GM23338 (cell line): ENCODE measurements around the gene TENM3. TPM values are rescaled to one million over a fixed set of nuclear protein-coding genes. Genes with fewer than 3 reads are reported as not detected.

Experiments used
- ATAC-seq: fragments of 200-7000 bp; cut with Tn5 transposase; 3 replicates; pipeline ENCODE4 v1.9.1; 2020
- DNase-seq: peaks from one replicate; pipeline ENCODE4 v3.0.0-alpha.2; 2015; ENCODE audit warnings: low spot score
- H2AFZ ChIP-seq: fragments of 200-600 bp; sonication (generic); 2 replicates; pipeline ENCODE4 v1.8.0; 2016; ENCODE audit warnings: antibody characterized with exemption, mild to moderate bottlenecking, moderate library complexity
- H3F3A ChIP-seq: fragments of 200-600 bp; sonication (generic); replicated peaks from 2 replicates; pipeline ENCODE4 v1.8.0; 2017; ENCODE audit warnings: antibody characterized with exemption, mixed run types, low read depth
- H3K27ac ChIP-seq: fragments of 200-600 bp; sonication (generic); 2 replicates; pipeline ENCODE4 v1.6.1; 2016; ENCODE audit warnings: low read depth
- H3K27me3 ChIP-seq: fragments of 200-600 bp; sonication (generic); 2 replicates; pipeline ENCODE4 v1.8.0; 2016; ENCODE audit warnings: mild to moderate bottlenecking, mixed run types, moderate library complexity; ENCODE audit not compliant: insufficient read depth
- H3K36me3 ChIP-seq: fragments of 200-600 bp; sonication (generic); 2 replicates; pipeline ENCODE4 v1.8.0; 2016; ENCODE audit warnings: mild to moderate bottlenecking; ENCODE audit not compliant: insufficient read depth
- H3K4me1 ChIP-seq: fragments of 200-600 bp; sonication (generic); 2 replicates; pipeline ENCODE4 v1.8.0; 2016; ENCODE audit warnings: mild to moderate bottlenecking, moderate library complexity; ENCODE audit not compliant: insufficient read depth
- H3K4me2 ChIP-seq: fragments of 200-600 bp; sonication (generic); 2 replicates; pipeline ENCODE4 v1.7.1; 2017; ENCODE audit warnings: mixed run types
- H3K4me3 ChIP-seq: fragments of 200-600 bp; sonication (generic); 2 replicates; pipeline ENCODE4 v1.6.1; 2016; ENCODE audit warnings: mixed run types
- H3K79me2 ChIP-seq: fragments of 200-600 bp; sonication (generic); replicated peaks from 2 replicates; pipeline ENCODE4 v1.8.0; 2017; ENCODE audit warnings: mild to moderate bottlenecking; ENCODE audit not compliant: insufficient read depth
- H3K9me2 ChIP-seq: fragments of 200-600 bp; sonication (generic); 2 replicates; pipeline ENCODE4 v1.8.0; 2017; ENCODE audit not compliant: insufficient read depth
- H4K20me1 ChIP-seq: fragments of 200-600 bp; sonication (generic); replicated peaks from 2 replicates; pipeline ENCODE4 v1.8.0; 2017; ENCODE audit warnings: mild to moderate bottlenecking; ENCODE audit not compliant: insufficient read depth
- H3K27ac Mint-ChIP-seq: 2 replicates; pipeline ENCODE4 v1.8.0; 2020; ENCODE audit warnings: inconsistent platforms, mild to moderate bottlenecking, moderate library complexity, mixed read lengths
- H3K27me3 Mint-ChIP-seq: 3 replicates; pipeline ENCODE4 v1.8.0; 2022; ENCODE audit warnings: low read depth, mild to moderate bottlenecking, moderate library complexity, mixed read lengths, inconsistent platforms; ENCODE audit not compliant: insufficient read depth, poor library complexity
- H3K36me3 Mint-ChIP-seq: 3 replicates; pipeline ENCODE4 v1.8.0; 2021; ENCODE audit warnings: low read depth, mild to moderate bottlenecking, inconsistent platforms, moderate library complexity, mixed read lengths
- H3K4me1 Mint-ChIP-seq: 3 replicates; pipeline ENCODE4 v1.8.0; 2020; ENCODE audit warnings: mild to moderate bottlenecking, inconsistent platforms, mixed read lengths
- H3K4me3 Mint-ChIP-seq: 3 replicates; pipeline ENCODE4 v1.8.0; 2021; ENCODE audit warnings: moderate library complexity, mild to moderate bottlenecking, inconsistent platforms, mixed read lengths
- H3K9me3 Mint-ChIP-seq: 3 replicates; pipeline ENCODE4 v1.8.0; 2020; ENCODE audit warnings: moderate library complexity, mild to moderate bottlenecking, inconsistent platforms, mixed read lengths
- EZH2phosphoT487 ChIP-seq: fragments of 200-600 bp; sonication (generic); IDR thresholded peaks from one replicate; pipeline ENCODE4 v1.8.1; 2018; ENCODE audit warnings: antibody characterized with exemption; ENCODE audit not compliant: unreplicated experiment
- JUNB ChIP-seq: IDR thresholded peaks from one replicate; pipeline ENCODE4 v1.6.1; 2016; ENCODE audit warnings: antibody characterized with exemption; ENCODE audit not compliant: unreplicated experiment
- NANOG ChIP-seq: IDR thresholded peaks from 2 replicates; pipeline ENCODE4 v1.6.1; 2016; ENCODE audit warnings: antibody characterized with exemption, borderline replicate concordance
- POLR2AphosphoS5 ChIP-seq: IDR thresholded peaks from 2 replicates; pipeline ENCODE4 v1.6.1; 2016; ENCODE audit warnings: antibody characterized with exemption, low read depth
- REST ChIP-seq: IDR thresholded peaks from one replicate; pipeline ENCODE4 v1.6.1; 2018; ENCODE audit warnings: antibody characterized with exemption; ENCODE audit not compliant: unreplicated experiment
- STAT1 ChIP-seq: IDR thresholded peaks from one replicate; pipeline ENCODE4 v1.6.1; 2016; ENCODE audit warnings: antibody characterized with exemption; ENCODE audit not compliant: unreplicated experiment
- polyA plus RNA-seq: library from polyadenylated mRNA; unstranded; fragments of >200 nt; fragmentation: Nextera tagmentation; extraction: Ambion mirVana; gene quantifications from 2 replicates; pipeline ENCODE4 v1.2.1, GENCODE V29; 2016
- total RNA-seq: library from RNA; depleted of rRNA; stranded (reverse); fragments of >200 nt; shearing (Covaris generic); gene quantifications from 2 replicates; pipeline ENCODE4 v1.2.3, GENCODE V29; 2014
- TF ChIP-seq, protein P1 (sequence below): IDR thresholded peaks from 2 replicates; pipeline ENCODE4 v1.6.1; 2016; ENCODE audit warnings: antibody characterized with exemption
- TF ChIP-seq, protein P2 (sequence below): fragments of 250-450 bp; sonication (Bioruptor Pico); IDR thresholded peaks from 2 replicates; pipeline ENCODE4 v1.5.0; 2020; ENCODE audit warnings: mild to moderate bottlenecking, moderate library complexity

Gene TENM3
- total and polyA plus RNA-seq, 2 experiments from 2014 or later: 22.2 to 128 TPM

GRCh38 chr4:182738283-182739047 is 495.3 kb downstream of the TENM3 start:
- no peak overlapping the region for H3K4me3 ChIP-seq
- H3K27me3 Mint-ChIP-seq: peaks cover 3% of the 10 kb centered on the region
- no peaks in the 10 kb centered on the region for H3F3A ChIP-seq
- DNase-seq (no peak), ATAC-seq (no peak)
- no peaks in the 10 kb centered on the region for H3K9me3 Mint-ChIP-seq
- no peaks in the 10 kb centered on the region for H4K20me1 ChIP-seq
- H3K4me1 ChIP-seq: no peaks in the 10 kb centered on the region
- no peak for TF ChIP-seq POLR2AphosphoS5
- no peaks in the 10 kb centered on the region for H3K9me2 ChIP-seq
- H3K79me2 ChIP-seq: no peaks in the 10 kb centered on the region
- H3K4me3 Mint-ChIP-seq: no peak overlapping the region
- H2AFZ ChIP-seq: no peak overlapping the region
- H3K4me2 ChIP-seq: no peak overlapping the region
- no peaks in the 10 kb centered on the region for H3K36me3 Mint-ChIP-seq
- H3K27ac Mint-ChIP-seq: no peak overlapping the region
- H3K36me3 ChIP-seq: no peaks in the 10 kb centered on the region
- H3K4me1 Mint-ChIP-seq: no peaks in the 10 kb centered on the region
- no peak overlapping the region for H3K27ac ChIP-seq
- no peaks in the 10 kb centered on the region for H3K27me3 ChIP-seq

DNA sequence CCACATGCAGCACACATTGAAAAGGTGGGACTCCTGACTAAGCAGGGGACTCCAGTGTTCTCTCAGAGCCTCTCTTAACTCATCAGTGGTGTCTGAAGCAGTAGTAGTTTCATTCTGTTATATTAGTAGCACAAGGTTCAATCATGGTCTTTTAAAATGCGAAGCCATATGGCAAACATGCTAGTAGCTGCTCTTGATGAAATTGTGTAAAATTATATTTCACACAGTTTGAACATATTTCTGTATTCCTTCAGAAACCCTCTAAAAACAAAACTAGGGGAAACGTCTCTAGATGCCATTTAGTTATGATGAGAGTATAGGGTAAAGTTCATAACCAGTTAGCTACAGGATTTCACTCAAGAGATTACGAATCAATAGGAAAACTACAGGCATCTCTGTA is 497.1 kb downstream of the TENM3 start:
- H3K27ac ChIP-seq: no peak overlapping the region
- DNase-seq (no peak), ATAC-seq (no peak)
- H3F3A ChIP-seq: no peaks in the 10 kb centered on the region
- H3K79me2 ChIP-seq: no peaks in the 10 kb centered on the region
- H4K20me1 ChIP-seq: no peaks in the 10 kb centered on the region
- H3K36me3 ChIP-seq: no peaks in the 10 kb centered on the region
- Mint-ChIP-seq H3K4me1 (peaks cover 7% of the 10 kb centered on the region; the same call in 2 of the 3 replicates), H3K4me3 (no peak overlapping the region), H3K27me3 (peaks cover 3% of the 10 kb centered on the region), H3K27ac (peak overlapping the region; percentile 57; the same call in 1 of the 2 replicates), H3K9me3 (no peaks in the 10 kb centered on the region), H3K36me3 (no peaks in the 10 kb centered on the region; the same call in 2 of the 3 replicates)
- no peak overlapping the region for H3K4me2 ChIP-seq
- no peaks in the 10 kb centered on the region for H3K4me1 ChIP-seq
- H3K9me2 ChIP-seq: no peaks in the 10 kb centered on the region
- no peaks in the 10 kb centered on the region for H3K27me3 ChIP-seq
- no peak overlapping the region for H2AFZ ChIP-seq
- H3K4me3 ChIP-seq: no peak overlapping the region
- TF ChIP-seq STAT1 (no peak), EZH2phosphoT487 (no peak), JUNB (no peak), REST (no peak), NANOG (no peak)
- TF ChIP-seq, protein P1, sequence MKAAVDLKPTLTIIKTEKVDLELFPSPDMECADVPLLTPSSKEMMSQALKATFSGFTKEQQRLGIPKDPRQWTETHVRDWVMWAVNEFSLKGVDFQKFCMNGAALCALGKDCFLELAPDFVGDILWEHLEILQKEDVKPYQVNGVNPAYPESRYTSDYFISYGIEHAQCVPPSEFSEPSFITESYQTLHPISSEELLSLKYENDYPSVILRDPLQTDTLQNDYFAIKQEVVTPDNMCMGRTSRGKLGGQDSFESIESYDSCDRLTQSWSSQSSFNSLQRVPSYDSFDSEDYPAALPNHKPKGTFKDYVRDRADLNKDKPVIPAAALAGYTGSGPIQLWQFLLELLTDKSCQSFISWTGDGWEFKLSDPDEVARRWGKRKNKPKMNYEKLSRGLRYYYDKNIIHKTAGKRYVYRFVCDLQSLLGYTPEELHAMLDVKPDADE: no peak
- TF ChIP-seq, protein P2, sequence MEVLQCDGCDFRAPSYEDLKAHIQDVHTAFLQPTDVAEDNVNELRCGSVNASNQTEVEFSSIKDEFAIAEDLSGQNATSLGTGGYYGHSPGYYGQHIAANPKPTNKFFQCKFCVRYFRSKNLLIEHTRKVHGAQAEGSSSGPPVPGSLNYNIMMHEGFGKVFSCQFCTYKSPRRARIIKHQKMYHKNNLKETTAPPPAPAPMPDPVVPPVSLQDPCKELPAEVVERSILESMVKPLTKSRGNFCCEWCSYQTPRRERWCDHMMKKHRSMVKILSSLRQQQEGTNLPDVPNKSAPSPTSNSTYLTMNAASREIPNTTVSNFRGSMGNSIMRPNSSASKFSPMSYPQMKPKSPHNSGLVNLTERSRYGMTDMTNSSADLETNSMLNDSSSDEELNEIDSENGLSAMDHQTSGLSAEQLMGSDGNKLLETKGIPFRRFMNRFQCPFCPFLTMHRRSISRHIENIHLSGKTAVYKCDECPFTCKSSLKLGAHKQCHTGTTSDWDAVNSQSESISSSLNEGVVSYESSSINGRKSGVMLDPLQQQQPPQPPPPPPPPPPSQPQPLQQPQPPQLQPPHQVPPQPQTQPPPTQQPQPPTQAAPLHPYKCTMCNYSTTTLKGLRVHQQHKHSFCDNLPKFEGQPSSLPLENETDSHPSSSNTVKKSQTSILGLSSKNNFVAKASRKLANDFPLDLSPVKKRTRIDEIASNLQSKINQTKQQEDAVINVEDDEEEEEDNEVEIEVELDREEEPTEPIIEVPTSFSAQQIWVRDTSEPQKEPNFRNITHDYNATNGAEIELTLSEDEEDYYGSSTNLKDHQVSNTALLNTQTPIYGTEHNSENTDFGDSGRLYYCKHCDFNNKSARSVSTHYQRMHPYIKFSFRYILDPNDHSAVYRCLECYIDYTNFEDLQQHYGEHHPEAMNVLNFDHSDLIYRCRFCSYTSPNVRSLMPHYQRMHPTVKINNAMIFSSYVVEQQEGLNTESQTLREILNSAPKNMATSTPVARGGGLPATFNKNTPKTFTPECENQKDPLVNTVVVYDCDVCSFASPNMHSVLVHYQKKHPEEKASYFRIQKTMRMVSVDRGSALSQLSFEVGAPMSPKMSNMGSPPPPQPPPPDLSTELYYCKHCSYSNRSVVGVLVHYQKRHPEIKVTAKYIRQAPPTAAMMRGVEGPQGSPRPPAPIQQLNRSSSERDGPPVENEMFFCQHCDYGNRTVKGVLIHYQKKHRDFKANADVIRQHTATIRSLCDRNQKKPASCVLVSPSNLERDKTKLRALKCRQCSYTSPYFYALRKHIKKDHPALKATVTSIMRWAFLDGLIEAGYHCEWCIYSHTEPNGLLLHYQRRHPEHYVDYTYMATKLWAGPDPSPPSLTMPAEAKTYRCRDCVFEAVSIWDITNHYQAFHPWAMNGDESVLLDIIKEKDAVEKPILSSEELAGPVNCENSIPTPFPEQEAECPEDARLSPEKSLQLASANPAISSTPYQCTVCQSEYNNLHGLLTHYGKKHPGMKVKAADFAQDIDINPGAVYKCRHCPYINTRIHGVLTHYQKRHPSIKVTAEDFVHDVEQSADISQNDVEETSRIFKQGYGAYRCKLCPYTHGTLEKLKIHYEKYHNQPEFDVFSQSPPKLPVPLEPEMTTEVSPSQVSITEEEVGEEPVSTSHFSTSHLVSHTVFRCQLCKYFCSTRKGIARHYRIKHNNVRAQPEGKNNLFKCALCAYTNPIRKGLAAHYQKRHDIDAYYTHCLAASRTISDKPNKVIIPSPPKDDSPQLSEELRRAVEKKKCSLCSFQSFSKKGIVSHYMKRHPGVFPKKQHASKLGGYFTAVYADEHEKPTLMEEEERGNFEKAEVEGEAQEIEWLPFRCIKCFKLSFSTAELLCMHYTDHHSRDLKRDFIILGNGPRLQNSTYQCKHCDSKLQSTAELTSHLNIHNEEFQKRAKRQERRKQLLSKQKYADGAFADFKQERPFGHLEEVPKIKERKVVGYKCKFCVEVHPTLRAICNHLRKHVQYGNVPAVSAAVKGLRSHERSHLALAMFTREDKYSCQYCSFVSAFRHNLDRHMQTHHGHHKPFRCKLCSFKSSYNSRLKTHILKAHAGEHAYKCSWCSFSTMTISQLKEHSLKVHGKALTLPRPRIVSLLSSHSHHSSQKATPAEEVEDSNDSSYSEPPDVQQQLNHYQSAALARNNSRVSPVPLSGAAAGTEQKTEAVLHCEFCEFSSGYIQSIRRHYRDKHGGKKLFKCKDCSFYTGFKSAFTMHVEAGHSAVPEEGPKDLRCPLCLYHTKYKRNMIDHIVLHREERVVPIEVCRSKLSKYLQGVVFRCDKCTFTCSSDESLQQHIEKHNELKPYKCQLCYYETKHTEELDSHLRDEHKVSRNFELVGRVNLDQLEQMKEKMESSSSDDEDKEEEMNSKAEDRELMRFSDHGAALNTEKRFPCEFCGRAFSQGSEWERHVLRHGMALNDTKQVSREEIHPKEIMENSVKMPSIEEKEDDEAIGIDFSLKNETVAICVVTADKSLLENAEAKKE (CRISPR knock-in tag): no peak
